Activated T-cell treated with anti-CD3 and anti-CD28 coated beads for 1 hour (primary cell): Measurements from ENCODE around the gene CEP250.
"Not testable (repeated sequence)": the region's sequence is repeated elsewhere in the genome, so short reads cannot be mapped to it uniquely, and the experiment has no call there.

Experiments used
- DNase-seq: peaks from one replicate; pipeline ENCODE4 v3.0.0-alpha.2; 2020; ENCODE audit warnings: low read depth

CEP250 gene, protein sequence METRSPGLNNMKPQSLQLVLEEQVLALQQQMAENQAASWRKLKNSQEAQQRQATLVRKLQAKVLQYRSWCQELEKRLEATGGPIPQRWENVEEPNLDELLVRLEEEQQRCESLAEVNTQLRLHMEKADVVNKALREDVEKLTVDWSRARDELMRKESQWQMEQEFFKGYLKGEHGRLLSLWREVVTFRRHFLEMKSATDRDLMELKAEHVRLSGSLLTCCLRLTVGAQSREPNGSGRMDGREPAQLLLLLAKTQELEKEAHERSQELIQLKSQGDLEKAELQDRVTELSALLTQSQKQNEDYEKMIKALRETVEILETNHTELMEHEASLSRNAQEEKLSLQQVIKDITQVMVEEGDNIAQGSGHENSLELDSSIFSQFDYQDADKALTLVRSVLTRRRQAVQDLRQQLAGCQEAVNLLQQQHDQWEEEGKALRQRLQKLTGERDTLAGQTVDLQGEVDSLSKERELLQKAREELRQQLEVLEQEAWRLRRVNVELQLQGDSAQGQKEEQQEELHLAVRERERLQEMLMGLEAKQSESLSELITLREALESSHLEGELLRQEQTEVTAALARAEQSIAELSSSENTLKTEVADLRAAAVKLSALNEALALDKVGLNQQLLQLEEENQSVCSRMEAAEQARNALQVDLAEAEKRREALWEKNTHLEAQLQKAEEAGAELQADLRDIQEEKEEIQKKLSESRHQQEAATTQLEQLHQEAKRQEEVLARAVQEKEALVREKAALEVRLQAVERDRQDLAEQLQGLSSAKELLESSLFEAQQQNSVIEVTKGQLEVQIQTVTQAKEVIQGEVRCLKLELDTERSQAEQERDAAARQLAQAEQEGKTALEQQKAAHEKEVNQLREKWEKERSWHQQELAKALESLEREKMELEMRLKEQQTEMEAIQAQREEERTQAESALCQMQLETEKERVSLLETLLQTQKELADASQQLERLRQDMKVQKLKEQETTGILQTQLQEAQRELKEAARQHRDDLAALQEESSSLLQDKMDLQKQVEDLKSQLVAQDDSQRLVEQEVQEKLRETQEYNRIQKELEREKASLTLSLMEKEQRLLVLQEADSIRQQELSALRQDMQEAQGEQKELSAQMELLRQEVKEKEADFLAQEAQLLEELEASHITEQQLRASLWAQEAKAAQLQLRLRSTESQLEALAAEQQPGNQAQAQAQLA (N-terminal part only)

GRCh38 chr20:35454881-35455609 is at the start of gene CEP250:
TSS of gene CEP250 (plus strand) at chr20:35455598. CDS start at chr20:35462368, 6,770 bp downstream.
- peak; percentile 93 for DNase-seq

DNA sequence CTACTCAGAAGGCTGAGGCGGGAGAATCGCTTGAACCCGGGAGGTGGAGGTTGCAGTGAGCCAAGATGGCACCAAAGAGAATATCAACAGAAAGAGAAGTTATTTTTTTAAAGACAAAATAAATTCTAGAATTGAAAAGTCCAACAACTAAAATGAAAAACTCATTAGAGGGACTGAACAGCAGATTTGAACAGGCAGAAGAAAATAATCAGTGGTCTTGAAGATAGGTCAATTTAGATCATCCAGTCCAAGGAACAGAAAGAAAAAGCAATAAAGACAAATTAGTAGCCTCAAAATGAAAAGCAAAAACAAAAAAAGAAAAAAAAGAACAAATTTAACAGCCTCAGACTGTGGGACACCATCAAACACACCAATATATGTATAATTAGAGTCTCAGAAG is 49.6 kb upstream of the CEP250 start:
- no peak for DNase-seq

DNA sequence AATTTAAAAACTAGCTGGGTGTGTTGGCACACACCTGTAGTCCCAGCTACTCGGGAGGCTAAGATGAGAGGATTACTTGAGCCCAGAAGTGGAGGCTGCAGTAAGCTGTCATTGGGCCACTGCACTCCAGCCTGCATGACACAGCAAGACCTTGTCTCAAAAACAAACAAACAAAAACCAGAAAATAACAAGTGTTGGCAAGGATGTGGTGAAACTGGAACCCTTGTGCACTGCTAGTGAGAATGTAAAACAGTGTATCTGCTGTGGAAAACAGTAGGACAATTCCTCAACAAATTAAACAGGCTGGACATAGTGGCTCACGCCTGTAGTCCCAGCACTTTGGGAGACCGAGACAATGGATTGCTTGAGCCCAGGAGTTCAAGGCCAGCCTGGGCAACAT is 47.1 kb upstream of the CEP250 start:
- DNase-seq = no peak

GRCh38 chr20:35409542-35409941 is 45.9 kb upstream of the CEP250 start:
- no peak for DNase-seq

- no peak for DNase-seq
These were observed 44.8 kb upstream of the CEP250 start for GRCh38 chr20:35410613-35411012.

- no peak for DNase-seq
These were observed 34.1 kb upstream of the CEP250 start for GRCh38 chr20:35421322-35421721.

GRCh38 chr20:35431621-35432429 is 23.6 kb upstream of the CEP250 start:
- no peak for DNase-seq

DNA sequence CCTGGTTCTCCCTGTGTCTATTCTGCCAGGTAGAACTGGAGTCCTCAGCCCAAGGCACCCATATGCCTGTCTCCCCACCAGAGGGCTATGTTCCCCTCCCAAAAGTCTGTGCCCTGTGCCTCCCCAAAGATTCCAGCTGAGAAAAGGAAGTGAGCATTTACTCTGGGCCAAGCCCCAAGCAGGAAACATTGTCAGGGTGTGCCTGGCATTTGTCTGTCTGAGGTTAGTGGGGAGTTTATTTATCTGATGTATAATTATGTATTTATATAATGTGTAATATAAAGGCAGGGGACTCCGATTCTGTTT is 23.0 kb upstream of the CEP250 start:
- no peak for DNase-seq

- no peak for DNase-seq
These were observed 22.1 kb upstream of the CEP250 start for GRCh38 chr20:35433337-35433736.

GRCh38 chr20:35434085-35435005 is 21.1 kb upstream of the CEP250 start:
- DNase-seq = no peak

- no peak for DNase-seq
These were observed 19.2 kb upstream of the CEP250 start for GRCh38 chr20:35436177-35436573.

- no peak for DNase-seq
These were observed 17.8 kb upstream of the CEP250 start for GRCh38 chr20:35437599-35437998.

DNA sequence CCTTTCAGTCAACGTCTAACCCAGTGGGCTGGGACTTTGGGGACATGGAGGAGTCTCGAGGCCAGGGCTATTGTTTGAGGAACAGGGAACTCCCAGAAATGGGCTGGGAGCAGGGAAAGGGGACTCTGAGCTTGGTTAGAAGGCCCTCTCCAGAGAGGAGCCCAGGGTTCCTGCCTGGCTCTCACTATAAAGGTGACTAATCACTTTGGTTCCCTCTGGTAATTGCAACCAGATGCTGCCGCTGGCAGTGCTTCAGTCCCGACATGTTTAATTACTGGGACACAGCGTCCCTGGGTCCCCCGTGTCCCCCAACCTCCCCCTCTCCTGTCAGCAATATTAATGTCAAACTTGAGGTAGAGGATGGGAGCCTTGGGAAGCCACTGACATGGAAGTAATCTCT is 12.4 kb upstream of the CEP250 start:
- no peak for DNase-seq

- no peak for DNase-seq
These were observed 11.2 kb upstream of the CEP250 start for GRCh38 chr20:35444226-35444625.

DNA sequence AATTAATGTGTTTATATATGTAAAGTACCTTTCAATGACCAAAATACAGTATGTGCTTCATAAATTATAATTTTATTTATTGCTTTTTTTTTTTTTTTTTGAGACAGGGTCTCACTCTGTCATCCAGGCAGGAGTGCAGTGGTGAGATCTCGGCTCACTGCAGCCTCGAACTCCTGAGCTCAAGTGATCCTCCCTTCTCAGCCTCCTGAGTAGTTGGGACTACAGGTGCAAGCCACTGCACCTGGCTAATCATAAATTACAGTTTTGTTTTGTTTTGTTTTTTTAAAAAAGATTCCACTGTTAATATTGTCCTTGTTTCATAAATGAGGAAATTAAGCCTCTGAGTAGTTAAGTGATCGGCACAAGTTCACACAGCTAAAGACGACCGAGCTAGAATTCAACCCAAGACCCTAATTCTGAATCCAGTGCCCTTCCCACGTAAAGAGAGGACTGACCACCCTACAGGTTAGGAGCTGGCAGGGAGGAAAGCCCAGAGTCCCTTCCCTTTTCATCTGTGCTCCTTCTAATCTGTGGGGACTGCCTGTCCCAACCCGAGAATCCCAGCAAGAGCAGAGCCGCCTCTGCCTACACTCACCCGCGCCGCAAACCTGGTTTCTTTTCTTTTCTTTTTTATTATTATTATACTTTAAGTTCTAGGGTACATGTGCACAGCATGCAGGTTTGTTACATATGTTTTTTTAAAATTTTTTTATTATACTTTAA is 8.9 kb upstream of the CEP250 start:
- DNase-seq = no peak

- peak; percentile 92 for DNase-seq
These were observed 8.2 kb upstream of the CEP250 start for GRCh38 chr20:35447082-35447789.

DNA sequence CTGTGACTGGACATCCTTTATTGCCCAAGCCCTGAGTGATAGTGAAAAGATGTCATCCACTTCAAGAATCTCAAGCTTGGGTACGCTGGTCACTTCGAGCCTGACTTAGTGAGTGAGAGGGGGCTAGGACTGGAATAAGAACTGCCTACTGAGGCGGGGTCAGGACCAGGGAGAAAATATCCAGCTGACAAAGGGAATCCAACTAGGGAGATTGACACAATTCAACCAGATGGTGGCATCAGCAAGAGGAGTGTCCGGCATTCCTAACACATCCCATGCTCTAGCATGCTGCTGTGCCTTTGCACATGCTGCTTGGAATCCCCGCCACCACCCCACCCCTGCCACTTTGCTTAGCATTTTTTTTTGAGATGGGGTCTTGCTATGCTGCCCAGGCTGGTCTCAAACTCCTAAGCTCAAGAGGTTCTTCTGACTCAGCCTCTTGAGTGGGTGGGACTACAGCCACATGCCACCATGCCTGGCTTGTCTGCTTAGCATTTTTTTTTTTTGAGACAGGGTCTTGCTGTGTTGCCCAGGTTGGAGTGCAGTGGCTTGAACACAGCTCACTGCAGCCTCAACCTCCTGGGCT is 6.5 kb upstream of the CEP250 start:
- DNase-seq = no peak

GRCh38 chr20:35449855-35450254 is 5.5 kb upstream of the CEP250 start:
- DNase-seq = not testable (repeated sequence)
